ENCODE measurements around the gene POLR2I. TPM values are rescaled to one million over a fixed set of nuclear protein-coding genes. Genes with fewer than 3 reads are reported as not detected.

POLR2I gene
- total and polyA plus RNA-seq, 9 of the 15 experiments (the other 6 are each of a cell fraction or from before 2014, with no cell fraction given): 28.0 to 283 (median 123) TPM

GRCh38 chr19:36114721-36115452 is at the start of gene POLR2I (continued):
- TF ChIP-seq ESRRA (IDR thresholded peaks at IDR 0.05; ENCODE audit: borderline replicate concordance, low read depth): peak; percentile 74; the same call in 1 of the 2 replicates
- no peak for TF ChIP-seq ZBTB8A (IDR thresholded peaks at IDR 0.05; ENCODE audit: partially characterized antibody)
- TF ChIP-seq IRF1 (CRISPR knock-in tag; IDR thresholded peaks at IDR 0.05; ENCODE audit: borderline replicate concordance): 0 out of 2 replicates have a peak, but pooled peaks have one; percentile 12
- peak in 1 of 2 experiments; percentile 60; a peak in 1 of 4 replicates for TF ChIP-seq RCOR1 (IDR thresholded peaks at IDR 0.05; ENCODE audit: borderline replicate concordance in 1 of 2, low read depth in 2 of 2, low read length in 2 of 2)
- TF ChIP-seq DMBX1 (CRISPR knock-in tag; IDR thresholded peaks at IDR 0.05; ENCODE audit: borderline replicate concordance): peak; percentile 60; the same call in 1 of the 2 replicates
- peak; percentile 70; the same call in 1 of the 2 replicates for TF ChIP-seq RAD51 (IDR thresholded peaks at IDR 0.05; ENCODE audit: borderline replicate concordance, low read depth)
- TF ChIP-seq CBFA2T2 (conservative IDR thresholded peaks at IDR 0.05): no peak
- TF ChIP-seq TARDBP (IDR thresholded peaks at IDR 0.05): no peak; the same call in none of the 2 replicates
- TF ChIP-seq OTX1 (CRISPR knock-in tag; IDR thresholded peaks at IDR 0.05): no peak
- TF ChIP-seq NRF1 (conservative IDR thresholded peaks at IDR 0.05 in 1 of 2, IDR thresholded peaks at IDR 0.05 in 1 of 2): peak; percentile 100
- TF ChIP-seq TEAD2 (tag; IDR thresholded peaks at IDR 0.05): no peak
- TF ChIP-seq NFIC (IDR thresholded peaks at IDR 0.05): peak; percentile 75
- no peak for TF ChIP-seq PTRF (tag; IDR thresholded peaks at IDR 0.05)
- TF ChIP-seq, protein P1, sequence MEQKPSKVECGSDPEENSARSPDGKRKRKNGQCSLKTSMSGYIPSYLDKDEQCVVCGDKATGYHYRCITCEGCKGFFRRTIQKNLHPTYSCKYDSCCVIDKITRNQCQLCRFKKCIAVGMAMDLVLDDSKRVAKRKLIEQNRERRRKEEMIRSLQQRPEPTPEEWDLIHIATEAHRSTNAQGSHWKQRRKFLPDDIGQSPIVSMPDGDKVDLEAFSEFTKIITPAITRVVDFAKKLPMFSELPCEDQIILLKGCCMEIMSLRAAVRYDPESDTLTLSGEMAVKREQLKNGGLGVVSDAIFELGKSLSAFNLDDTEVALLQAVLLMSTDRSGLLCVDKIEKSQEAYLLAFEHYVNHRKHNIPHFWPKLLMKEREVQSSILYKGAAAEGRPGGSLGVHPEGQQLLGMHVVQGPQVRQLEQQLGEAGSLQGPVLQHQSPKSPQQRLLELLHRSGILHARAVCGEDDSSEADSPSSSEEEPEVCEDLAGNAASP (IDR thresholded peaks at IDR 0.05): no peak
- TF ChIP-seq SIN3B (IDR thresholded peaks at IDR 0.05; ENCODE audit: low read depth): peak; percentile 57; the same call in 1 of the 2 replicates
- peak; percentile 77; the same call in 1 of the 2 replicates for TF ChIP-seq RNF2 (IDR thresholded peaks at IDR 0.05)
- peak; percentile 68 for TF ChIP-seq GABPB1 (CRISPR knock-in tag; IDR thresholded peaks at IDR 0.05)
- TF ChIP-seq, protein P2, sequence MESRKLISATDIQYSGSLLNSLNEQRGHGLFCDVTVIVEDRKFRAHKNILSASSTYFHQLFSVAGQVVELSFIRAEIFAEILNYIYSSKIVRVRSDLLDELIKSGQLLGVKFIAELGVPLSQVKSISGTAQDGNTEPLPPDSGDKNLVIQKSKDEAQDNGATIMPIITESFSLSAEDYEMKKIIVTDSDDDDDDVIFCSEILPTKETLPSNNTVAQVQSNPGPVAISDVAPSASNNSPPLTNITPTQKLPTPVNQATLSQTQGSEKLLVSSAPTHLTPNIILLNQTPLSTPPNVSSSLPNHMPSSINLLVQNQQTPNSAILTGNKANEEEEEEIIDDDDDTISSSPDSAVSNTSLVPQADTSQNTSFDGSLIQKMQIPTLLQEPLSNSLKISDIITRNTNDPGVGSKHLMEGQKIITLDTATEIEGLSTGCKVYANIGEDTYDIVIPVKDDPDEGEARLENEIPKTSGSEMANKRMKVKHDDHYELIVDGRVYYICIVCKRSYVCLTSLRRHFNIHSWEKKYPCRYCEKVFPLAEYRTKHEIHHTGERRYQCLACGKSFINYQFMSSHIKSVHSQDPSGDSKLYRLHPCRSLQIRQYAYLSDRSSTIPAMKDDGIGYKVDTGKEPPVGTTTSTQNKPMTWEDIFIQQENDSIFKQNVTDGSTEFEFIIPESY (CRISPR knock-in tag; IDR thresholded peaks at IDR 0.05): peak; percentile 62
- TF ChIP-seq GMEB1 (CRISPR knock-in tag; IDR thresholded peaks at IDR 0.05): peak; percentile 47; the same call in 1 of the 2 replicates
- 0 out of 2 replicates have a peak, but pooled peaks have one; percentile 71 for TF ChIP-seq KLF6 (CRISPR knock-in tag; IDR thresholded peaks at IDR 0.05; ENCODE audit: borderline replicate concordance)
- TF ChIP-seq, protein P3, sequence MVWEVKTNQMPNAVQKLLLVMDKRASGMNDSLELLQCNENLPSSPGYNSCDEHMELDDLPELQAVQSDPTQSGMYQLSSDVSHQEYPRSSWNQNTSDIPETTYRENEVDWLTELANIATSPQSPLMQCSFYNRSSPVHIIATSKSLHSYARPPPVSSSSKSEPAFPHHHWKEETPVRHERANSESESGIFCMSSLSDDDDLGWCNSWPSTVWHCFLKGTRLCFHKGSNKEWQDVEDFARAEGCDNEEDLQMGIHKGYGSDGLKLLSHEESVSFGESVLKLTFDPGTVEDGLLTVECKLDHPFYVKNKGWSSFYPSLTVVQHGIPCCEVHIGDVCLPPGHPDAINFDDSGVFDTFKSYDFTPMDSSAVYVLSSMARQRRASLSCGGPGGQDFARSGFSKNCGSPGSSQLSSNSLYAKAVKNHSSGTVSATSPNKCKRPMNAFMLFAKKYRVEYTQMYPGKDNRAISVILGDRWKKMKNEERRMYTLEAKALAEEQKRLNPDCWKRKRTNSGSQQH (CRISPR knock-in tag; IDR thresholded peaks at IDR 0.05): 0 out of 2 replicates have a peak, but pooled peaks have one; percentile 31

Measured in K562 (cell line).